ENCODE data around the gene HMGCS1.
"Not testable (repeated sequence)": the region's sequence is repeated elsewhere in the genome, so short reads cannot be mapped to it uniquely, and the experiment has no call there.

Gene HMGCS1

GRCh38 chr5:43270645-43271044, 42.6 kb downstream of the HMGCS1 start:
- no peak for DNase-seq (ENCODE audit: low read depth)
- H3K4me3 ChIP-seq (ENCODE audit: low read depth, low read length) = no peak overlapping the region
- in situ Hi-C loops (cut with HindIII; ENCODE audit: low sequenced_read_pairs) = no loop called here
- TF ChIP-seq CTCF (IDR thresholded peaks at IDR 0.05; ENCODE audit: low read depth, low read length, missing control alignments) = no peak

GRCh38 chr5:43268188-43268820, 44.9 kb downstream of the HMGCS1 start:
- in situ Hi-C loops (cut with HindIII; ENCODE audit: low sequenced_read_pairs) = no loop called here
- no peak for TF ChIP-seq CTCF (IDR thresholded peaks at IDR 0.05; ENCODE audit: low read depth, low read length, missing control alignments)
- no peak for DNase-seq (ENCODE audit: low read depth)
- no peak overlapping the region for H3K4me3 ChIP-seq (ENCODE audit: low read depth, low read length)

GRCh38 chr5:43262269-43262668, 50.9 kb downstream of the HMGCS1 start:
- DNase-seq (ENCODE audit: low read depth); H3K4me3 ChIP-seq (ENCODE audit: low read depth, low read length); in situ Hi-C loops (cut with HindIII; ENCODE audit: low sequenced_read_pairs): not testable (repeated sequence)

- in situ Hi-C loops (cut with HindIII; ENCODE audit: low sequenced_read_pairs) = no loop called here
- H3K4me3 ChIP-seq (ENCODE audit: low read depth, low read length) = no peak overlapping the region
- DNase-seq (ENCODE audit: low read depth) = no peak
- no peak for TF ChIP-seq CTCF (IDR thresholded peaks at IDR 0.05; ENCODE audit: low read depth, low read length, missing control alignments)
Measured at GRCh38 chr5:43258116-43258515, 55.1 kb downstream of the HMGCS1 start.

- no peak for DNase-seq (ENCODE audit: low read depth)
- no peak for TF ChIP-seq CTCF (IDR thresholded peaks at IDR 0.05; ENCODE audit: low read depth, low read length, missing control alignments)
- H3K4me3 ChIP-seq (ENCODE audit: low read depth, low read length) = no peak overlapping the region
- in situ Hi-C loops (cut with HindIII; ENCODE audit: low sequenced_read_pairs) = no loop called here
Measured at GRCh38 chr5:43256261-43256966, 56.8 kb downstream of the HMGCS1 start.

- in situ Hi-C loops (cut with HindIII; ENCODE audit: low sequenced_read_pairs) = no loop called here
- no peak for TF ChIP-seq CTCF (IDR thresholded peaks at IDR 0.05; ENCODE audit: low read depth, low read length, missing control alignments)
- no peak overlapping the region for H3K4me3 ChIP-seq (ENCODE audit: low read depth, low read length)
- no peak for DNase-seq (ENCODE audit: low read depth)
Measured at GRCh38 chr5:43255704-43256103, 57.5 kb downstream of the HMGCS1 start.

- DNase-seq (ENCODE audit: low read depth) = no peak
- H3K4me3 ChIP-seq (ENCODE audit: low read depth, low read length) = no peak overlapping the region
- no peak for TF ChIP-seq CTCF (IDR thresholded peaks at IDR 0.05; ENCODE audit: low read depth, low read length, missing control alignments)
- in situ Hi-C loops (cut with HindIII; ENCODE audit: low sequenced_read_pairs) = no loop called here
Measured at GRCh38 chr5:43251754-43252153, 61.5 kb downstream of the HMGCS1 start.
